Measurements from ENCODE around the gene ACSL1.
"Not testable (repeated sequence)": the region's sequence is repeated elsewhere in the genome, so short reads cannot be mapped to it uniquely, and the experiment has no call there.

Gene ACSL1

GRCh38 chr4:184750926-184751584, 74.7 kb downstream of the ACSL1 start:
- DNase-seq, result no peak

GRCh38 chr4:184748251-184748652, 77.5 kb downstream of the ACSL1 start:
- no peak for DNase-seq

GRCh38 chr4:184747034-184747830, 78.5 kb downstream of the ACSL1 start:
- no peak for DNase-seq

GRCh38 chr4:184745831-184746795, 79.7 kb downstream of the ACSL1 start:
- DNase-seq, result no peak

GRCh38 chr4:184744236-184744635, 81.5 kb downstream of the ACSL1 start:
- no peak for DNase-seq

- DNase-seq, result no peak
Observed at GRCh38 chr4:184743650-184744049, 82.1 kb downstream of the ACSL1 start.

GRCh38 chr4:184741651-184742050, 84.1 kb downstream of the ACSL1 start:
- DNase-seq, result not testable (repeated sequence)

- DNase-seq, result no peak
Observed at GRCh38 chr4:184740980-184741391, 84.8 kb downstream of the ACSL1 start.

GRCh38 chr4:184739575-184739974, 86.2 kb downstream of the ACSL1 start:
- not testable (repeated sequence) for DNase-seq

GRCh38 chr4:184734758-184735157, 91.0 kb downstream of the ACSL1 start:
- no peak for DNase-seq

GRCh38 chr4:184733654-184734524, 91.9 kb downstream of the ACSL1 start, which contains the start of gene CENPU:
TSS of gene CENPU (minus strand) at chr4:184734096. CDS start at chr4:184734062, 34 bp downstream.
- peak; percentile 99 for DNase-seq

GRCh38 chr4:184732126-184732525, 93.6 kb downstream of the ACSL1 start:
- no peak for DNase-seq

- no peak for DNase-seq
Observed at GRCh38 chr4:184731056-184731455, 94.7 kb downstream of the ACSL1 start.

GRCh38 chr4:184729946-184730345, 95.8 kb downstream of the ACSL1 start:
- no peak for DNase-seq

GRCh38 chr4:184728858-184729257, 96.9 kb downstream of the ACSL1 start:
- no peak for DNase-seq

GRCh38 chr4:184727430-184727829, 98.3 kb downstream of the ACSL1 start:
- DNase-seq, result no peak

GRCh38 chr4:184722798-184723197, 103.0 kb downstream of the ACSL1 start:
- no peak for DNase-seq

- DNase-seq, result no peak
Observed at GRCh38 chr4:184721254-184721653, 104.5 kb downstream of the ACSL1 start.

GRCh38 chr4:184719407-184719806, 106.4 kb downstream of the ACSL1 start:
- no peak for DNase-seq

GRCh38 chr4:184715526-184715925, 110.2 kb downstream of the ACSL1 start:
- DNase-seq, result no peak

GRCh38 chr4:184713887-184714286, 111.9 kb downstream of the ACSL1 start:
- no peak for DNase-seq

GRCh38 chr4:184712322-184712721, 113.4 kb downstream of the ACSL1 start:
- DNase-seq, result no peak
